WI38 (cell line): ENCODE data around the gene SHC2.

Source experiments
- H3K4me3 ChIP-seq: 2 replicates; pipeline ENCODE4 v1.5.1; 2011; ENCODE audit warnings: low read depth, mild to moderate bottlenecking, control low read depth, low read length
- TF ChIP-seq, protein P1 (sequence below): IDR thresholded peaks from 2 replicates; pipeline ENCODE4 v1.5.1; 2012; ENCODE audit warnings: low read depth, mild to moderate bottlenecking, control low read depth, low read length

SHC2 gene

GRCh38 chr19:474126-475078 lies 13.6 kb upstream of the SHC2 start:
- TF ChIP-seq, protein P1, sequence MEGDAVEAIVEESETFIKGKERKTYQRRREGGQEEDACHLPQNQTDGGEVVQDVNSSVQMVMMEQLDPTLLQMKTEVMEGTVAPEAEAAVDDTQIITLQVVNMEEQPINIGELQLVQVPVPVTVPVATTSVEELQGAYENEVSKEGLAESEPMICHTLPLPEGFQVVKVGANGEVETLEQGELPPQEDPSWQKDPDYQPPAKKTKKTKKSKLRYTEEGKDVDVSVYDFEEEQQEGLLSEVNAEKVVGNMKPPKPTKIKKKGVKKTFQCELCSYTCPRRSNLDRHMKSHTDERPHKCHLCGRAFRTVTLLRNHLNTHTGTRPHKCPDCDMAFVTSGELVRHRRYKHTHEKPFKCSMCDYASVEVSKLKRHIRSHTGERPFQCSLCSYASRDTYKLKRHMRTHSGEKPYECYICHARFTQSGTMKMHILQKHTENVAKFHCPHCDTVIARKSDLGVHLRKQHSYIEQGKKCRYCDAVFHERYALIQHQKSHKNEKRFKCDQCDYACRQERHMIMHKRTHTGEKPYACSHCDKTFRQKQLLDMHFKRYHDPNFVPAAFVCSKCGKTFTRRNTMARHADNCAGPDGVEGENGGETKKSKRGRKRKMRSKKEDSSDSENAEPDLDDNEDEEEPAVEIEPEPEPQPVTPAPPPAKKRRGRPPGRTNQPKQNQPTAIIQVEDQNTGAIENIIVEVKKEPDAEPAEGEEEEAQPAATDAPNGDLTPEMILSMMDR, result no peak
- H3K4me3 ChIP-seq, result no peak overlapping the region

DNA sequence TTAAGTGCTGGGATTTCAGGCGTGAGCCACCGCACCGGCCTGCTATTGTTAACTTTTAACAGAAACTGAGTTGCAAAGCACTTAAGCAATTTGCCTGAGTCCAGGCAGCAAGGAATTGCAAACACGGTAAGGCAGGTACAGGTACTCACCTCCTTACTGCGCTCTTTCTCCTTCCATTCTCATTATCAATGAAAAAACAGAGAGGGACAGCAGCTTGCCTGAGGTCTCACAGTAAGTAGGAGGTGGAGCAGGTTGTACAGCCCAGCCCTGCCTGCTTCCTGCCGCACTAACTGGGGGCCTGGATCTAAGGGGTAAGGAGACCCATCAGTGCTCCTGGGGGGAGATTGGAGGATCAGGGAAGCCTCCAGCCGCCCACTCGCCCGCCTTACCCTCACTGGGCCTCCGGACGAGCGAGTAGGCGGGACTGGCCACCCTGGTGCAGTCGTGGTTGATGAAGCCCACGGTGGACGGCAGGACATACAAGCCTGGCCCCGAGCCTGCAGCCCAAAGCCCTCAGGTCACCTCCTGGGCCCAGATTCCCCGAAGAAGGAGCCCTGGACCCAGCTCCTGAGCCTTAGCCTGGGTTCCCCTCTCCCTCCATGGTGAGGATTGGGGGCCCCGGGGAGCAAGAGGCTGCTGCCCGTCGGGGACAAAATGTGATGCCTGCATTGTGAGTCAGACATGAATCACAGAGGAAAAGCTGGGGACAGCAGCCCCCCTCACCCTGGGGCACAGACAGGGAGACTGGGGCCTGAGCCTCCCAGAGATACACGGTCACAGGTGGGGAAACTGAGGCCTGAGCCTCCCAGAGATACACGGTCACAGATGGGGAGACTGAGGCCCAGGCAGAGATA lies 11.4 kb upstream of the SHC2 start:
- H3K4me3 ChIP-seq, result no peak overlapping the region
- TF ChIP-seq, protein P1, result no peak

DNA sequence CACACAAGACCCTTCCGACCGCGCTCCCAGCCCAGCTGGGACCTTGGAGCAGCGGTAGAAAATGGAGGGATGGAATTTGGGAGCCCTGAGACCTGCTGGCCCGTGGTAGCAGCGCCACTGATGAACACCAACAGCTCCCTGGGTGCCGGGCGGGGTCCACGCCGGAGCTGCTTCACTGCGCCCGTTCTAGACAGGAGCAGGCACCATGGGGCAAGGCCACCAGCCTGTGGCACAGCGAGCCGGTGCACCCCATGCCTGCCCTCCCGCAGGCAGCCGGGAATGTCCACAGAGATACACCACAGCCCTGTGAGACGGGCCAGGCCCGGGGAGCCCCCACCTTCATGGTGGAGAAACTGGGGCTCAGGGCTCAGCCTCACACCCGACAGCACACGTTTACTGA lies 9.9 kb upstream of the SHC2 start:
- no peak overlapping the region for H3K4me3 ChIP-seq
- TF ChIP-seq, protein P1, result no peak

- no peak overlapping the region for H3K4me3 ChIP-seq
- TF ChIP-seq, protein P1, result no peak
Observed at GRCh38 chr19:469833-470232, 9.0 kb upstream of the SHC2 start.

GRCh38 chr19:468587-469256 lies 7.9 kb upstream of the SHC2 start:
- TF ChIP-seq, protein P1, result no peak
- H3K4me3 ChIP-seq, result no peak overlapping the region

DNA sequence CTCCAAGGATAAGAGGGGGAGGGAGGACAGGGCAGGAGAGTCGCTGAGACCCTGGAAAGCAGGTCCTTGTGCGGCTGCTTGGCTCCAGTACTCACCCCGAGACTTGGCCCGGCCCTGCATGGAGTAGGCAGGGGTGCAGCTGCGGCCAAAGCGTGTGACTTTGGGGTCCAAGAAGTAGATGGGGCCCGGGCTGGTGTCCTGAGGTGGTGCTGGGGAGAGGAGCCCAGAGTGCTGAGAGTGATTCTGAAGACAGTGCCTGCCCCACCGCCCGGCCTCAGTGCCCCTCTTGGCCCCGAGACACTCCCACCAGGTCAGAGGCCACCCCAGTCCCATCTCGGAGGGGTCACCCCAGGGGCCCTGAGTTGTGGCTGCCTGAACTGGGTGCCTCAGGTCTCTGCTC lies 6.7 kb upstream of the SHC2 start:
- TF ChIP-seq, protein P1, result no peak
- no peak overlapping the region for H3K4me3 ChIP-seq
